Kidney (tissue), 14 donors: ENCODE measurements around the gene MLANA. TPM values are rescaled to one million over a fixed set of nuclear protein-coding genes. Genes with fewer than 3 reads are reported as not detected.

Source experiments
- DNase-seq, 5 donors: peaks; one replicate each; pipeline ENCODE4 v3.0.0-alpha.2; 2013 to 2020
- FAIRE-seq: peaks from 2 replicates; lab custom pipeline; 2012; peaks lifted over from hg19 to GRCh38; lab: Jason Lieb, UNC
- H3K27ac ChIP-seq, 2 donors: one replicate each; pipeline ENCODE4 v1.7.0; 2013; ENCODE audit warnings: low read depth in 2 of 2, low read length in 2 of 2, inconsistent platforms in 1 of 2
- H3K27me3 ChIP-seq: one replicate; pipeline ENCODE4 v1.7.1; 2013; ENCODE audit warnings: low read length, inconsistent platforms; ENCODE audit not compliant: control insufficient read depth, insufficient read depth
- H3K36me3 ChIP-seq, 3 donors: one replicate each; pipeline versions ENCODE4 v1.7.0 to v1.7.1; 2013; ENCODE audit warnings: low read length in 3 of 3, control low read depth in 1 of 3, inconsistent platforms in 1 of 3; ENCODE audit not compliant: insufficient read depth in 3 of 3, control insufficient read depth in 2 of 3
- H3K4me1 ChIP-seq, 3 donors: one replicate each; pipeline versions ENCODE4 v1.7.0 to v1.7.1; 2013; ENCODE audit warnings: low read length in 3 of 3, inconsistent platforms in 1 of 3, low read depth in 1 of 3; ENCODE audit not compliant: control insufficient read depth in 2 of 3, insufficient read depth in 2 of 3
- H3K4me3 ChIP-seq, 3 donors: one replicate each; pipeline versions ENCODE4 v1.7.0 to v1.8.1; 2013; ENCODE audit warnings: low read length in 3 of 3, control low read depth in 1 of 3, inconsistent platforms in 1 of 3
- H3K9ac ChIP-seq, 3 donors: one replicate each; pipeline versions ENCODE4 v1.7.0 to v1.7.1; 2013; ENCODE audit warnings: low read length in 3 of 3, control low read depth in 1 of 3, inconsistent platforms in 1 of 3
- H3K9me3 ChIP-seq, 3 donors: one replicate each; pipeline versions ENCODE4 v1.7.0 to v1.7.1; 2013; ENCODE audit warnings: low read length in 3 of 3, control low read depth in 1 of 3, inconsistent platforms in 1 of 3; ENCODE audit not compliant: control insufficient read depth in 2 of 3, insufficient read depth in 1 of 3
- intact Hi-C: fragments of 100-400 bp; cut with DNase I; formaldehyde crosslinking; loops from one replicate; pipeline ENCODE4 v1.11.1; 2022
- polyA plus RNA-seq: library from polyadenylated mRNA; stranded (reverse); fragments of 350-450 nt; fragmentation: Illumina TruSeq; extraction: RNeasy Lipid Tissue Mini Kit (QIAGEN cat#74804); gene quantifications from one replicate; pipeline ENCODE4 v1.2.3, GENCODE V29; 2014; ENCODE audit warnings: low read depth, low replicate concordance; ENCODE audit not compliant: insufficient read depth
- total RNA-seq: library from RNA; stranded (reverse); fragmentation: NEBNext Ultra II Directional; extraction: Animal tissue kit (Norgen Biotek cat#: 25700); gene quantifications from one replicate; pipeline ENCODE4 v1.2.1, GENCODE V29; 2021
- TF ChIP-seq, protein P1 (sequence below): IDR thresholded peaks from 3 replicates; pipeline ENCODE4 v1.5.1; 2012; ENCODE audit warnings: mild to moderate bottlenecking, moderate library complexity, borderline replicate concordance; ENCODE audit not compliant: insufficient read depth; ENCODE audit errors: extremely low read depth
- donor health status: control.
- donor health status: control.
- donor health status: control.
- donor health status: control.
- donor health status: control.
- donor health status: DM: yes; HTN: yes; CAD: no.
- donor health status: Normal renal cell carcinoma (clear cell type).

Gene MLANA
- total and polyA plus RNA-seq, 2 donors from 2014 or later, result not detected

DNA sequence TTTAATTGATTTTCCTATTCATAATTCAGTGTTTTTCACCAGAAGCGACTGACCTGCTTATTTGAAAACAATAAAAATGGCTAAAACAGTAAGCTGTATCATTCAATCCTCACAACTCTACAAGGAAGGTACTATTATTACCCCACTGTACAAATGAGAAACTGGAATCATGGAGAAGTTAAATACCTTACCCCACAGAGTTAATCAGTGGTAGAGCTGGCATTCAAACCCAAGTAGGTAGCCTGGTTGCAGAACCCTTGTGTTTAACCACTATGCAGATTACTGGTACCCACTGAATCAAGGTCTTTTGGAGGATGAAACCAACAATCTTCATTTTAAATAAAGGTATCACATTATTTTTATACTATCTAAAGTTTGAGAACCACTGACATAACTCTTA lies 59.6 kb downstream of the MLANA start:
- H3K27ac ChIP-seq, result no peak overlapping the region
- no peaks in the 10 kb centered on the region for H3K9me3 ChIP-seq
- H3K36me3 ChIP-seq, result no peaks in the 10 kb centered on the region
- peaks cover 0 to 31% (median 6%) of the 10 kb centered on the region in 3 donors for H3K4me1 ChIP-seq
- intact Hi-C loops, result no loop called here
- no peaks in the 10 kb centered on the region for H3K27me3 ChIP-seq
- DNase-seq, result no peak
- TF ChIP-seq, protein P1, sequence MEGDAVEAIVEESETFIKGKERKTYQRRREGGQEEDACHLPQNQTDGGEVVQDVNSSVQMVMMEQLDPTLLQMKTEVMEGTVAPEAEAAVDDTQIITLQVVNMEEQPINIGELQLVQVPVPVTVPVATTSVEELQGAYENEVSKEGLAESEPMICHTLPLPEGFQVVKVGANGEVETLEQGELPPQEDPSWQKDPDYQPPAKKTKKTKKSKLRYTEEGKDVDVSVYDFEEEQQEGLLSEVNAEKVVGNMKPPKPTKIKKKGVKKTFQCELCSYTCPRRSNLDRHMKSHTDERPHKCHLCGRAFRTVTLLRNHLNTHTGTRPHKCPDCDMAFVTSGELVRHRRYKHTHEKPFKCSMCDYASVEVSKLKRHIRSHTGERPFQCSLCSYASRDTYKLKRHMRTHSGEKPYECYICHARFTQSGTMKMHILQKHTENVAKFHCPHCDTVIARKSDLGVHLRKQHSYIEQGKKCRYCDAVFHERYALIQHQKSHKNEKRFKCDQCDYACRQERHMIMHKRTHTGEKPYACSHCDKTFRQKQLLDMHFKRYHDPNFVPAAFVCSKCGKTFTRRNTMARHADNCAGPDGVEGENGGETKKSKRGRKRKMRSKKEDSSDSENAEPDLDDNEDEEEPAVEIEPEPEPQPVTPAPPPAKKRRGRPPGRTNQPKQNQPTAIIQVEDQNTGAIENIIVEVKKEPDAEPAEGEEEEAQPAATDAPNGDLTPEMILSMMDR, result no peak
- FAIRE-seq, result no peak
- no peak overlapping the region for H3K4me3 ChIP-seq
- H3K9ac ChIP-seq, result no peak overlapping the region

DNA sequence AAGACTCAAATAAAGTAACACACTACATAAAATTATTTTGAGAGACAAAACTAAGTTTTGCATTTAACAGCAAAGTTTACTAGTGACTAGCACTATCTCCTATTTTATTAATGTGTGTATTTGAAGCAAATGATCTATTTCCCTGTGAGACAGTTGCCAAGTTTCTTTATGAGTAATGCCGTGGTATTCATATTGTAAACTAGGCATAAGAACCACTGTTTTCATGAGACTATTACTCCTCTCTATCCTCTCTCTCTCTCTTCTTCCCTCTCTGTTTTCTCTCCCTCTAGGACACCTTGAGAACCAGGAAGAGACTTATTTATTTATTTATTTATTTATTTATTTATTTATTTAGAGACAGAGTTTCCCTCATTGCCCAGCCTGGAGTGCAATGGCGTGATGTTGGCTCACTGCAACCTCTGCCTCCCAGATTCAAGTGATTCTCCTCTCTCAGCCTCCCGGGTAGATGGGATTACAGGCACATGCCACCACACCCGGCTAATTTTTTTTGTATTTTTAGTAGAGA lies 61.1 kb downstream of the MLANA start:
- FAIRE-seq (no peak), DNase-seq (no peak)
- TF ChIP-seq, protein P1, result no peak
- Histone ChIP-seq H3K36me3 (no peaks in the 10 kb centered on the region), H3K9ac (no peak overlapping the region), H3K27ac (no peak overlapping the region), H3K27me3 (no peaks in the 10 kb centered on the region), H3K4me3 (no peak overlapping the region), H3K4me1 (peaks cover 2 to 31% (median 6%) of the 10 kb centered on the region in 3 donors), H3K9me3 (no peaks in the 10 kb centered on the region)
- intact Hi-C loops, result no loop called here

DNA sequence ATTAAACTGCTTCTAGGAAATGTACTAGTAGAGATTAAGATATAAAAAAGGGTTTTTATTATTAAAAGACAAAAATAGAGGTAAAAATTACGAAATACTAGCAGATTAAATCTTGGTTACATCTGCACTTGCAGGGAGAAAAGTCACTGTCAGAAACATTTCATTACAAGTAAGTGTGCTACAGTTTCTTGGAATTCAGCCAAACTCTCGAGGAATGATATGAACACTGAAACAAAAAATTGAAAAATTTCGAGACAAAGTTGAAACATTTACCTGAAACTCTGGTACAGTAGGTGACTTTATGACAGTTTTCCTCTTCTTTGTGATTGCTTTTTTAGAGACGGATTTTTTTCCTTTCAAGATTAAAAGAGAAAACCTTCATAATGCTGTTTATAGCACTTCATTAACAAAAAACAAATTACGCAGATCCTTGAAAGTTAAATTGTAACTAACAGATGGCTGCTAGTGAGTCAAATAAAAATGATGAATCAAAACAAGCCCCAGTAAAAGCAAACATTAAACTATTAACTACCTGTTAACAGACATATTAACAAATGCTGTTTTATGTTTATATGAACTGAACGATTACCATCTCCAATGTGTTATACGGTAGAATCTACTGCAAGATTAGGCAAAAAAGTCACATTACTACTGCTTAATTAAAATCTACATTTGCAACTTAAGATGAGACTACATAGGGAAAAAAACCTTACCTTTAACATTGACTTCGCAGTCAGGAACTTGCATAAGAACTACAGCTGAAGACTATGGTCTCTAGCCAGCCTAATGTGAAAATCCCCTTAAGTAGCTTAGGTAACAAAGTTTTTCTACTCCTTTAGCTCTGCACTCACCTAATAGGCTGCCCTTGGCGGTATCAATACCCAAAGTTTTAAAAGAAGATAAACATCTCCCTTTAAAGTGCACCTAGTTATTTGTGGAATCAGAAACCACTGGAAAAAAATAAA lies 63.3 kb downstream of the MLANA start:
- TF ChIP-seq, protein P1, result no peak
- FAIRE-seq (peak; percentile 91), DNase-seq (peak in 2 of 5 donors; percentile 27 to 32)
- Histone ChIP-seq H3K4me1 (peaks cover 2 to 18% (median 4%) of the 10 kb centered on the region in 3 donors), H3K36me3 (no peaks in the 10 kb centered on the region), H3K9me3 (no peaks in the 10 kb centered on the region), H3K27me3 (no peaks in the 10 kb centered on the region), H3K9ac (peak overlapping the region in 1 of 3 donors; percentile 48), H3K27ac (peak overlapping the region; percentile 23 to 44), H3K4me3 (peak overlapping the region in 2 of 3 donors; percentile 24 to 58)
- intact Hi-C loops, result no loop called here
